ELR (cell line): Measurements from ENCODE around the gene SLC16A1.

ENCODE experiments used
- DNase-seq: peaks from one replicate; pipeline ENCODE4 v3.0.0-alpha.2; 2015; ENCODE audit warnings: low read depth

The SLC16A1 gene

DNA sequence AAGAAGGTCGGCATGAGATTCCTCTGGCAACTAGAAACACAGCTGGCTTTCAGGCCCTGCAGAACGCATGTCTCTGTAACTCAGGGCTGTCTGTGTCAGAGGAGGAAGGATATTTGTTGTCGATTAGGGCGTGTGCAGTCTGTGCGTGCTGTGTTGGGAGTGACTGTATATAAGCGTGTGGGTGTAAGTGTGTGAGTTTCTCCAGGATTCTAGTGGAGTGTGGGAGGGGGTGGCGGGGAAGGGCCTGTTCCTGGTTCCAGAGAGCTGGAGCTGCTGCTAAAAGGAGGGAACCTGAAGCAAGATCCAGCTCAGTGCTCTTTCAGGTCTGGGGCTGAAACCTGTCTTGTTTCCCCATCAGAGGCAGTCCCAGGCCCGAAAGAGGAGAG, 74.3 kb downstream of the SLC16A1 start:
- no peak for DNase-seq

DNA sequence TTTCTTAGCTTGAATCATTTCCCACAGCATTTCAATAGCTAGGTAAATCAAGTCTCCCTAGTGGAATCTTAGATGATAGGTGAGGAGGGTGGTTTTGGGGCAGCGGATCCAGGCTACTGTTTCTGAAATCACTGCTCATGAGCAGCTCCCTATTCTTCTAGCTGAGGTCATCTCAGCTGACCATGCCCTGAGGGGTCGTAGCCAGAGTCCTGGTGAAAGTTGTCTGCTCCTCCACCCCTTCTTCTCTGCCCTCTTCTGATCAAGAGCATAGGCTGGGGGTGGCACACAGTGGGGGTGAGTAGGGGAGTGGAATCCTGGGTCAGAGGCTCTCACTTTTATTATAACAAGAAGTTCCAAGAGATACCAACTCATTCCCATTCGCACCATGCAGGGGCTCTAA, 76.2 kb downstream of the SLC16A1 start:
- DNase-seq: no peak

DNA sequence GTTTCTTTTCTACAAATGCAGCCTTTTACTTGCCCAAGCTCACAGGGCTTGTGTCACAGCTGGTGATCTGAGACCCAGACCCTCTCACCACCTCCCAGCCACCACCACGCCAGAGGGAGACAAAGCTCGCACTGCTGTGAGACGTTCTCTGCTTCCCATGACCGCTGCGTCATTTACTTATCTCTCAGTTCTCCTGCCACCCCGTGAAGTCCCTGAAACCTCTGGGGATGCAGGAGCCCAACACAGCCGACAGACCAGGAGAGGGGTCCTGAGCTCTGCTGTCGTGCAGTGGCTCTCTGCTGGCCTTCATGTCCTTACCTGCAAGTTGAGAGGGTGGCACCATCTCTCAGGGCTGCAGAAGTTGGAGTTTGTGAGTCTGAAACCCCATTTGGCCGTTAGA, 77.7 kb downstream of the SLC16A1 start:
- no peak for DNase-seq

DNA sequence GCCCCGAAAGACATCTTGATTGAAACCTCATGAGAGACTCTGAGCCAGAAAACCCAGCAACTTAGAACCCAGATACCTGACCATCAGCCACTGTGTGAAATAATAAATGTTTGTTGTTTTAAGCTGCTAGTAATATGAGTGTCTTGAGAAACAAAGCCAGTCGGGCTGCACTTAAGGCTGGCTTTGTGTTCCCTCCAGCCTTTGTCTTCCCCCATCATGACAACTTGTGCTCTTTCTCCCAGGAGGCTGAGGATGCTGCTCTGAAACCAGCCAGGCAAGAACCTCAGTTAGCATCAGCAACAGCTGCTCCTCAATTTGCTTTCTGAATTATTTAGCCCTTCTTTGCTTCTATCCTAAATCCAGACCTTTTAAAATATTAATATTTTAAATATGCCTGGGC, 78.2 kb downstream of the SLC16A1 start:
- DNase-seq: no peak

DNA sequence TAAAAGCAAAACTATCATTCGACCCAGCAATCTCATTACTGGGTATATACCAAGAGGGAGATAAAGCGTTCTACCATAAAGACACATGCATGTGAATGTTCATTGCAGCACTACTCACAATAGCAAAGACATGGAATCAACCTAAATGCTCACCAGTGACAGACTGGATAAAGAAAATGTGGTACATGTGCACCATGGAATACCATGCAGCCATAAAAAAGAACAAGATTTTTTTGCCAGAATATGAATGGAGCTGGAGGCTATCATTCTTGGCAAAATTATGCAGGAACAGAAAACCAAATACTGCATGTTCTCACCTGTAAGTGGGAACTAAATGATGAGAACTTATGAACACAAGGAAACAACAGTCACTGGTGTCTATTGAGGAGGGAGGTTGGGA, 79.7 kb downstream of the SLC16A1 start:
- no peak for DNase-seq

DNA sequence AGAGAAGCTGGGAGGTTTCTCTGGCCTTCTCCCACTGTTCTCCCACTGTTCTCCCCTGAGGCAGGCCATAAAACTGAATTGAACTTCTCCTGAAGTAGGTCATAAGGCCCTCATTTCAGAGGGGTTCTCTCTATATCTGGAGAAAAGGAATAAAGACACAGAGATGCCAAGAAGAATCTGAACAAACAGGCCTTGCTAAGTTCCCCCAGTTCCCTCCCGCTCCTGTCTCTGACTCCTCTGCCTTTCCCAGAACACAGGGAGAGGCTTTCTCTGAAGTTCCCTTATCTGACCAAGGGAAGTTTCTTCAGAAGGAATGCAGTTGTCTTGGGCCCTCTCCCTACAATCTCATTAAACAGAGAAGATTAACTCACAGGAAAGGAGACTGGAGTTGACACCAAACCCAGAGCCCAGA, 83.4 kb downstream of the SLC16A1 start:
- DNase-seq: no peak

DNA sequence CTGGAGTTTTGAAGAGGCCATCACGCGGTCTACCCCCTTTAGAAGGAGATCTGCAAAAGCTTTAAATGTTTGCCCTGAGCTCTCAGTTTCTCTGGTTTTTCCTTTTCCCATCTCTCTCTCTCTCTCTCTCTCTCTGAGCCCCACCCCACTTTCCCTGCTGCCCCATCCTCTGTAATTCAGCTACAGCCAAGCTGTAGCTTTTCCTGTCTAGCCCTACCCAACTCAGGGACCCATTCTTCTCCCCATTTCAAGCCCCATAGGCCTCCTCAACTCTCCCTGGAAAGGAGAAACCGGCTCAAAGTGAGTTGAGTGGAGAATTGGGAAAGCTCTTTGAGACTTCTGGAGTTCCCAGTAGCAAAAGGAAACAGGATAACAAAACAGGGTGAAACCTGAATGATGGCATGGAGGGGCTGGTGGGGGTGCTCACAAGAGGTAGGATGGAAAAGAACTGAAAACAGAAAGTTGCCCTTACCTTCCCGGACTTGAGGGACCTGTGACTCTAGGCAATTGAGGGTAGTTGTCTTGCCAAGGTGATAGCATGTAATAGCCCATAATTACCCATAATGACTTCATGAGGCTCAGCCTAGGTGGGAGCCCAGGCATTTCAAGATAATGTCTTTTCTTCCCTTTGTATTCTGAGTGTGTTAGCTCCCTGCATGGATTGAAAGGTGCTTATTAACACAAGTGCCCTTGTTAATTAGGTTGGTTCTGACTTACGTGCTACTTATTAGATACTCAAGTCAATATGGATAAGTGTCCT, 84.9 kb downstream of the SLC16A1 start:
- DNase-seq: no peak

DNA sequence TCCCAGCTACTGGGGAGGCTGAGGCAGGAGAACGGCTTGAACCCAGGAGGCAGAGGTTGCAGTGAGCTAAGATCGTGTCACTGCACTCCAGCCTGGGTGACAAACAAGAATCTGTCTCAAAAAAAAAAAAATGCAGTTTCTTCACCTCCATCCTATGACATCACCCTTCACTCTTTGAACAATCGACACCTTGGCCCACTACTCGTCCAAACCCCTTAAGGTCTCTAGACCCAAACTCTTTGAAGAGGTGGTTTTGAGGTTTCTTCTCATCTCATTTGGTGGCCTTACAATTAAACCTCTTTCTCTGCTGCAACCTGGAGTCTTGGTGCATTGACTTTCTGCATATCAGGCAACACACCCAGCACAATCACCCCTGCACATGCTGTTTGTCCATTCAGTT, 86.1 kb downstream of the SLC16A1 start:
- DNase-seq: no peak

DNA sequence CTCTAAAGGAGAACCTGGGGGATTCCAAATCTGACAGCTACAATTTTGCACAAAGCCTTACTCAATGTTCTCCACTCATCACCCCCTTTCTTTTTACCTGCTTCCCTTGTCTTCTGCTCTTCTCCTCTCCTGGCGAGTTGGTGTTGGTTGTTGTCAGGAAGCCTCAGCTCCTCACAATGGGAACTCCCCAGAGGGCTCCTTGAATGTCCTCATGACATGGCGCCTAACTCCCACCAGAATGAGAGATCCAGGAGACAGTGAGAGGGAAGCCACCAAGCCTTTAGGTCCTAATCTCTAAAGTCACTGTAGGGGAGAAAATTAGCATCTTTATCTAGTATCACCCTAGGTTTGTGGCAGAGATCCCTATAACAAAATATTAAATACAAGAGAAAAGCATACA, 87.8 kb downstream of the SLC16A1 start:
- no peak for DNase-seq

DNA sequence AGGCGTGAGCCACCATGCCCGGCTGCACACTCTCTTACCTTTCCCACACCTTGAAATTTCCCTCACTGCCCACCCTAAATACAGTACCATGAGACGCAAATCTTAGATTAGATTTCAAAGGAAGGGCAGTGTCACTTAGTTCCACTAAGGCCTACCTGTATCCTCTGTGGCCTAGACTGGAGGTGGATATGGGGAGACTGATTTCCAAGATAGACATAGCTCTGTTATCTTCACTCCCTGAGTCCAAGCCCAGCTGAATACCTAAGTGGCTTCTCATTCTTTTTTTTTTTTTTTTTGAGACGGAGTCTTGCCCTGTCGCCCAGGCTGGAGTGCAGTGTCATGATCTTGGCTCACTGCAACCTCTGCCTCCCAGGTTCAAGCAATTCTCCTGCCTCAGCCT, 89.0 kb downstream of the SLC16A1 start:
- no peak for DNase-seq

DNA sequence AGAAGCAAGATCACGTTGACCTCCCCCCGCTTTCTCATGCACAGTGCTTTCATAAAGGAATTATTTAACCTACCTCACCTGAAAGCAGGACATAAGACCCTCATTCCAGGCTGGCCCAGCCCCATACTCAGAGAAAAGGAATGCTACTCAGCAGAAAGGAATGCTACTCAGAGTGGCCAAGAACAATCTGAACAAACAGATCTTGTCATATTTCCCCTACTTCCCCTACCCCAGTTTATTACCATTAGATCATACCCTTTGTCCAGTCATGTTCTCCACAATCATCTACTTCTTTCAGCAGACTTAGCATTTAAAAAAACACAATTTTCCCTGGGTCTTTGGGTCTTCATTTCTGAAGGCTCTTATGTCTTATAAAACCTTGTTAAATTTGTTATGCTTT, 89.8 kb downstream of the SLC16A1 start:
- peak; percentile 88 for DNase-seq

DNA sequence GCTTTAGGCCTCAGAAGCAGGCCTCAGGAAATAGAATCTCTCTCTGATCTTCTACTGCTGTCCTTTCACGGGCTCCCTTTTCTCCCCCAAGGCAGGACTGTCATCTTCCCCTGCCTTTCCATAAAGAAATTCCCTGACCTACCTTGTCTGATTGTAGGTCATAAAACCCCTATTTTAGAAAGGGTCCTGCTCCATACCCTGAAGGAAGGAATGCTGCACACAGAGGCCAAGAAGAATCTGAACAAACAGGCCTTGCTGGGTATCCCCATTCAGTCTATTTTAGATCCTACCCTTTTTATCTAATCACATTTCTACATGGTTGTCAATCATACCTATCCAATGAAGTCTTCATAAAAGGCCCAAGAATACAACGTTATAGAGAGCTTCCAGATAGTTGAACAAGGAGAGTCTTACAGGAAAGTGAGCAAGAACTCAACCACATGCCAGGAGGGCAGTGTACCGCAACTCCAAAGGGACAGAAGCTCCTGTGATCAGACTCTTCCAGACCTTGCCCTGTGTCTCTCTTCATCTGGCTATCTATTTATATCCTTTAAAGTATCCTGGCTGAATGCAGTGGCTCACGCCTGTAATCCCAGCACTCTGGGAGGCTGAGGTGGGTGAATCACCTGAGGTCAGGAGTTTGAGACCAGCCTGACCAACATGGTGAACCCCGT, 93.1 kb downstream of the SLC16A1 start:
- DNase-seq: no peak
